ENCODE measurements around the gene SLC44A5. TPM values are rescaled to one million over a fixed set of nuclear protein-coding genes. Genes with fewer than 3 reads are reported as not detected.
"Not testable (repeated sequence)": the region's sequence is repeated elsewhere in the genome, so short reads cannot be mapped to it uniquely, and the experiment has no call there.

SLC44A5 gene
- total and polyA plus RNA-seq, 2 donors: 0.05 to 1.5 TPM

DNA sequence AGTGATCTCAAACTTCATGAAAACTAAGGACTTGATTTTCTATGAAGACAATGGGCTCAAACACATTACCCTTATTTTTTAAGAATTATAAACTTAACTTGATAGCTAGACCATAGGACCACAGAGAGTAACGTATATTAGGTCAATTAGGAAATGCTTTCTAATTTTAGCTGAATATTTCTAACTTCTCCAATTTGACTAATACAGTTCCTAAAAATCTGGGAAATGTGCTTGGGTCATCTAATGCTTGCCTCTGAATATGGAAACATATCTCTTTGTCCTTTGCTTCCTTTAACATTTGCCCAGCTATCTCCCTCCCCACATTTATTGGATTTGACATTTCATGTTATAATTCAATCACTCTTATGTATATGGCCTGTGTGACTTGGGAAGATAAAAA lies 335.3 kb downstream of the SLC44A5 start:
- Histone ChIP-seq H3K4me1 (ENCODE audit: control insufficient read depth in 2 of 2, insufficient read depth in 2 of 2, low read length in 2 of 2) (no peaks in the 10 kb centered on the region), H3K4me3 (ENCODE audit: low read length in 2 of 2) (no peak overlapping the region), H3K27ac (ENCODE audit: low read depth in 1 of 2, low read length in 1 of 2) (no peak overlapping the region), H3K9me3 (ENCODE audit: control insufficient read depth in 2 of 2, insufficient read depth in 1 of 2, low read length in 1 of 2) (no peaks in the 10 kb centered on the region), H3K36me3 (ENCODE audit: control insufficient read depth in 2 of 2, insufficient read depth in 2 of 2, low read length in 1 of 2) (no peaks in the 10 kb centered on the region), H3K27me3 (ENCODE audit: control insufficient read depth in 2 of 2, insufficient read depth in 1 of 2, low read length in 1 of 2) (no peaks in the 10 kb centered on the region)
- WGBS: 21% methylated on average over 1 of the region's 1 CpG
- DNase-seq (ENCODE audit: low read depth in 6 of 9, low spot score in 9 of 9): no peak

DNA sequence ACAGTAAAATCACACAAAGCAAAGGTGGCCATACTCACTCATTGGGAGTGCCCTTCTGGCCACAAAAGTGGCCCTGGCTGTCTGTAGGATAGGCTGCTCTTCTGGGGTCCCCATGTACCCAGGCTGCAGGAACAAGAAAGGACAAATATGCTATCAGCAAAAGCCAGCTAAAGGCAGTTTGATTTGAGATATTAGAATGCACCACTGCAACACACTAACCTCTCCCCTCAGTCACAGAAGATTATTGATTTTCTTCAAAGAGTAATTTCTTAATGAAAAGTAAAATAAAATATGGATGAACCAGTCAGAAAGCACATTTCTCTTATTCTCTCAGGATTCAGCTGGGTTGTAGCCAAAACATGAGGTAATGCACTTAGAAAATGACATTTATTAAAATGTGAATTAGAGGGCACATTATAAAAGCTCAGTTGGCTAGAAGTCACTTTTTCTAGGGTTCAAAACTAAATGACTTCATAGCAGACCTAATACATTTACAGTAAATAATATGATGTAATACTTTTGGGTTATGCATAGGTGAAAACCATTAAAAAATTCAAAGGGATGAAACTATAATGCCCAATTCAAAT lies 335.9 kb downstream of the SLC44A5 start:
- Histone ChIP-seq H3K36me3 (ENCODE audit: control insufficient read depth in 2 of 2, insufficient read depth in 2 of 2, low read length in 1 of 2) (no peaks in the 10 kb centered on the region), H3K4me3 (ENCODE audit: low read length in 2 of 2) (no peak overlapping the region), H3K9me3 (ENCODE audit: control insufficient read depth in 2 of 2, insufficient read depth in 1 of 2, low read length in 1 of 2) (no peaks in the 10 kb centered on the region), H3K27me3 (ENCODE audit: control insufficient read depth in 2 of 2, insufficient read depth in 1 of 2, low read length in 1 of 2) (no peaks in the 10 kb centered on the region), H3K4me1 (ENCODE audit: control insufficient read depth in 2 of 2, insufficient read depth in 2 of 2, low read length in 2 of 2) (no peaks in the 10 kb centered on the region), H3K27ac (ENCODE audit: low read depth in 1 of 2, low read length in 1 of 2) (no peak overlapping the region)
- DNase-seq (ENCODE audit: low read depth in 6 of 9, low spot score in 9 of 9): no peak

DNA sequence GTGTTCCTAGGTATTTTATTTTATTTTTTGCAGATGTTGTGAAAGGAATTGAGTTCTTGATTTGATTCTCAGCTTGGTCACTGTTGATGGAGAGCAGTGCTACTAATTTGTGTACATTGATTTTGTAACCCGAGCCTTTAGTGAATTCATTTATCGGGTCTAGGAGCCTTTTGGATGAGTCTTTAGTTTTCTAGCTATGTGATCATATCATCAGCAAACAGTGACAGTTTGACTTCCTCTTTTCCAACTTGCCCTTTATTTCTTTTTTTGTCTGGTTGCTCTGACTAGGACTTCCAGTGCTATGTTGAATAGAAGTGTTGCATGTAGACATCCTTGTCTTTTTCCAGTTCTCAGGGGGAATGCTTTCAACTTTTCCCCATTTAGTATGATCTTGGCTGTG lies 337.8 kb downstream of the SLC44A5 start:
- Histone ChIP-seq H3K4me3 (ENCODE audit: low read length in 2 of 2) (no peak overlapping the region), H3K9me3 (ENCODE audit: control insufficient read depth in 2 of 2, insufficient read depth in 1 of 2, low read length in 1 of 2) (no peaks in the 10 kb centered on the region), H3K27ac (ENCODE audit: low read depth in 1 of 2, low read length in 1 of 2) (no peak overlapping the region), H3K4me1 (ENCODE audit: control insufficient read depth in 2 of 2, insufficient read depth in 2 of 2, low read length in 2 of 2) (no peaks in the 10 kb centered on the region), H3K36me3 (ENCODE audit: control insufficient read depth in 2 of 2, insufficient read depth in 2 of 2, low read length in 1 of 2) (no peaks in the 10 kb centered on the region), H3K27me3 (ENCODE audit: control insufficient read depth in 2 of 2, insufficient read depth in 1 of 2, low read length in 1 of 2) (no peaks in the 10 kb centered on the region)
- 78% methylated on average over 2 of the region's 2 CpGs for WGBS
- no peak for DNase-seq (ENCODE audit: low read depth in 6 of 9, low spot score in 9 of 9)

DNA sequence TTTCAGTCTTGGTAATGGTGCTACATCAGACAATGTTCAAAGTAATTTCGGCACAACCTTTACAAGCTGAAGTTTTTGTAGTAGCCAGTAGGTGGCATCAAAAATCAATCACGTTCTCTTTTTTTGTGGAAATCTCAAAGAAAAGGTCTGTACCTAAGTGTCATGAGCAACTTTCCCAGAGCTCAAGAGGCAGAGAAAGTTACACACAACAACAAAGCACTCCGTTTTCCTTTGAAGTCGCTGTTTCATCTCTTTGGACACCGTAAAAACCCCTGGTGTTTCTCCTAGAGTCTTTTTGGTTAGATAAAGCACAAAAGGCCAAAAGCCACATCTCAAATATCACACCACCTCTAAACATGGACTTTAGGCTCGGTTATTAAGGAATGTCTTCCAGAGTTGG lies 345.1 kb downstream of the SLC44A5 start:
- WGBS: 16% methylated on average over 6 of the region's 6 CpGs
- DNase-seq (ENCODE audit: low read depth in 6 of 9, low spot score in 9 of 9): peak in 4 of 9 donors; percentile 3 to 24 (median 17)
- Histone ChIP-seq H3K9me3 (ENCODE audit: control insufficient read depth in 2 of 2, insufficient read depth in 1 of 2, low read length in 1 of 2) (no peaks in the 10 kb centered on the region), H3K27ac (ENCODE audit: low read depth in 1 of 2, low read length in 1 of 2) (no peak overlapping the region), H3K36me3 (ENCODE audit: control insufficient read depth in 2 of 2, insufficient read depth in 2 of 2, low read length in 1 of 2) (no peaks in the 10 kb centered on the region), H3K4me3 (ENCODE audit: low read length in 2 of 2) (no peak overlapping the region), H3K27me3 (ENCODE audit: control insufficient read depth in 2 of 2, insufficient read depth in 1 of 2, low read length in 1 of 2) (no peaks in the 10 kb centered on the region), H3K4me1 (ENCODE audit: control insufficient read depth in 2 of 2, insufficient read depth in 2 of 2, low read length in 2 of 2) (no peaks in the 10 kb centered on the region)

DNA sequence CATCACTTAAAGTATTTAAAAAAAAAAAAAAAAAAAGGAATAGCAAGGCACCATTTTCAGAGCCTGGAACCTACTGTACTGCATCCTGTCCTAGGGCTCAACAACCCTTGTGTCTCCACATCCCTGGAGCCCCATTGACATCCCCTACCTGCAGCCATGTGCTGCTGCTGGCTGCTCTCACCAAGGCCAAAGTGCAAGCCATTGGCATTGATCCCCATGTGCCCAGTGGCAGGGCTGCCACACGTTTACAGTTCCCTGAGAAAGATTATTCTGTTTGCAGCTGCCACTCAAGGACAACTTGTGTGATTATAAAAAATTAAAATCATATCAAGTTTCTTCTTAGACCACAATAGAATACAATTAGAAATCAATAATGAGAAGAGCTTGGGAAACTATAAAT lies 346.8 kb downstream of the SLC44A5 start:
- Histone ChIP-seq H3K27ac (ENCODE audit: low read depth in 1 of 2, low read length in 1 of 2) (no peak overlapping the region), H3K4me3 (ENCODE audit: low read length in 2 of 2) (no peak overlapping the region), H3K36me3 (ENCODE audit: control insufficient read depth in 2 of 2, insufficient read depth in 2 of 2, low read length in 1 of 2) (no peaks in the 10 kb centered on the region), H3K9me3 (ENCODE audit: control insufficient read depth in 2 of 2, insufficient read depth in 1 of 2, low read length in 1 of 2) (no peaks in the 10 kb centered on the region), H3K27me3 (ENCODE audit: control insufficient read depth in 2 of 2, insufficient read depth in 1 of 2, low read length in 1 of 2) (no peaks in the 10 kb centered on the region), H3K4me1 (ENCODE audit: control insufficient read depth in 2 of 2, insufficient read depth in 2 of 2, low read length in 2 of 2) (no peaks in the 10 kb centered on the region)
- DNase-seq (ENCODE audit: low read depth in 6 of 9, low spot score in 9 of 9): no peak
- 65% methylated on average over 1 of the region's 1 CpG for WGBS

DNA sequence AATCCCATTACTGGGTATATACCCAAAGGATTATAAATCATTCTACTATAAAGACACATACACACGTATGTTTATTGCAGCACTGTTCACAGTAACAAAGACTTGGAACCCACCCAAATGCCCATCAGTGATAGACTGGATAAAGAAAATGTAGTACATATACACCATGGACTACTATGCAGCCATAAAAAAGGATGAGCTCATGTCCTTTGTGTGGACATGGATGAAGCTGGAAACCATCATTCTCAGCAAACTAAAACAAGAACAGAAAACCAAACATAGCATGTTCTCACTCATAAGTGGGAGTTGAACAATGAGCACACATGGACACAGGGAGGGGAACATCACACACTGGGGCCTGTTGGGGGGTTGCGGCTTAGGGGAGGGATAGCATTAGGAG lies 347.3 kb downstream of the SLC44A5 start:
- DNase-seq (ENCODE audit: low read depth in 6 of 9, low spot score in 9 of 9); H3K27ac ChIP-seq (ENCODE audit: low read depth in 1 of 2, low read length in 1 of 2); H3K27me3 ChIP-seq (ENCODE audit: control insufficient read depth in 2 of 2, insufficient read depth in 1 of 2, low read length in 1 of 2); H3K4me3 ChIP-seq (ENCODE audit: low read length in 2 of 2); H3K9me3 ChIP-seq (ENCODE audit: control insufficient read depth in 2 of 2, insufficient read depth in 1 of 2, low read length in 1 of 2); H3K4me1 ChIP-seq (ENCODE audit: control insufficient read depth in 2 of 2, insufficient read depth in 2 of 2, low read length in 2 of 2); H3K36me3 ChIP-seq (ENCODE audit: control insufficient read depth in 2 of 2, insufficient read depth in 2 of 2, low read length in 1 of 2): not testable (repeated sequence)
- 93% methylated on average over 2 of the region's 2 CpGs for WGBS

DNA sequence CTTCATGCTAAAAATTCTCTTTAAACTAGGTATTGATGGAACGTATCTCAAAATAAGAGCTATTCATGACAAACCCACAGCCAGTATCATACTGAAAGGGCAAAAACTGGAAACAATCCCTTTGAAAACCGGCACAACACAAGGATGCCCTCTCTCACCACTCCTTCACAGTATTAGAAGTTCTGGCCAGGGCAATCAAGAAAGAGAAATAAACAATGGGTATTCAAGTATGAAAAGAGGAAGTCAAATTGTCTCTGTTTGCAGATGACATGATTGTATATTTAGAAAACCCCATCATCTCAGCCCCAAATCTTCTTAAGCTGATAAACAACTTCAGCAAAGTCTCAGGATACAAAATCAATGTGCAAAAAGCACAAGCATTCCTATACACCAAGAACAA lies 349.0 kb downstream of the SLC44A5 start:
- H3K36me3 ChIP-seq (ENCODE audit: control insufficient read depth in 2 of 2, insufficient read depth in 2 of 2, low read length in 1 of 2); H3K27me3 ChIP-seq (ENCODE audit: control insufficient read depth in 2 of 2, insufficient read depth in 1 of 2, low read length in 1 of 2); H3K27ac ChIP-seq (ENCODE audit: low read depth in 1 of 2, low read length in 1 of 2); DNase-seq (ENCODE audit: low read depth in 6 of 9, low spot score in 9 of 9); H3K4me3 ChIP-seq (ENCODE audit: low read length in 2 of 2); H3K9me3 ChIP-seq (ENCODE audit: control insufficient read depth in 2 of 2, insufficient read depth in 1 of 2, low read length in 1 of 2); H3K4me1 ChIP-seq (ENCODE audit: control insufficient read depth in 2 of 2, insufficient read depth in 2 of 2, low read length in 2 of 2): not testable (repeated sequence)
- 81% methylated on average over 2 of the region's 2 CpGs for WGBS

DNA sequence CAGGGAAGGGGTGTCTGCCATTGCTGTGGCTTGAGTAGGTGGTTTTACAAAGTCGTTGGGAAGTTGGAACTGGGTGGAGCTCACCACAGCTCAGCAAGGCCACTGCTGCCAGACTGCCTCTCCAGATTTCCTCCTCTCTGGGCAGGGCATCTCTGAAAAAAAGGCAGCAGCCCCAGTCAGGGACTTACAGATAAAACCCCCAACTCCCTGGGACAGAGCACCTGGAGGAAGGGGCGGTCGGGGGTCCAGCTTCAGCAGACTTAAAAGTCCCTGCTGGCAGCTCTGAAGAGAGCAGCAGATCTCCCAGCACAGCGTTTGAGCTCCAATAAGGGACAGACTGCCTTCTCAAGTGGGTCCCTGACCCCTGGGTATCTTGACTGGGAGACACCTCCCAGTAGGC lies 352.6 kb downstream of the SLC44A5 start:
- Histone ChIP-seq H3K27ac (ENCODE audit: low read depth in 1 of 2, low read length in 1 of 2) (no peak overlapping the region), H3K4me1 (ENCODE audit: control insufficient read depth in 2 of 2, insufficient read depth in 2 of 2, low read length in 2 of 2) (no peaks in the 10 kb centered on the region), H3K4me3 (ENCODE audit: low read length in 2 of 2) (no peak overlapping the region), H3K9me3 (ENCODE audit: control insufficient read depth in 2 of 2, insufficient read depth in 1 of 2, low read length in 1 of 2) (no peaks in the 10 kb centered on the region), H3K27me3 (ENCODE audit: control insufficient read depth in 2 of 2, insufficient read depth in 1 of 2, low read length in 1 of 2) (no peaks in the 10 kb centered on the region), H3K36me3 (ENCODE audit: control insufficient read depth in 2 of 2, insufficient read depth in 2 of 2, low read length in 1 of 2) (no peaks in the 10 kb centered on the region)
- DNase-seq (ENCODE audit: low read depth in 6 of 9, low spot score in 9 of 9): no peak
- WGBS: 83% methylated on average over 4 of the region's 4 CpGs

DNA sequence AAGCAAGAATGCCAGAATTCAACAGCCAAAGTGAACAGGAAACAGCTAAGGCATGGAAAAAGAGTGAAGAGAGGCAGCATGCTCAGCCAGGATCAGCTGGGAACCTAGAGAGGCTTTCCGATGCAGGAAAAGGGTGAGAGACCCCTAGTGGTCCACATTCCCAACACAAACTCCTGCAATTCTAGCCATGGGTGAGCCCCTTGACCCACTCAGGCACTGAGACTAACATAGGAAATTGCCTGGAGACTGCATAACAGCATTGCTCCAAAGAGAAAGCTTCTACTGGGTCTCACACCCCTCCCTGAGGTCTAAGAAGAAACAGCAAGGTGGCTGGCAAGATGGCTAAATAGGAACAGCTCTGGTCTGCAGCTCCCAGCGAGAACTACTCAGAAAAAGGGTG lies 353.5 kb downstream of the SLC44A5 start:
- no peak for DNase-seq (ENCODE audit: low read depth in 6 of 9, low spot score in 9 of 9)
- Histone ChIP-seq H3K36me3 (ENCODE audit: control insufficient read depth in 2 of 2, insufficient read depth in 2 of 2, low read length in 1 of 2) (no peaks in the 10 kb centered on the region), H3K27me3 (ENCODE audit: control insufficient read depth in 2 of 2, insufficient read depth in 1 of 2, low read length in 1 of 2) (no peaks in the 10 kb centered on the region), H3K4me1 (ENCODE audit: control insufficient read depth in 2 of 2, insufficient read depth in 2 of 2, low read length in 2 of 2) (no peaks in the 10 kb centered on the region), H3K9me3 (ENCODE audit: control insufficient read depth in 2 of 2, insufficient read depth in 1 of 2, low read length in 1 of 2) (no peaks in the 10 kb centered on the region), H3K4me3 (ENCODE audit: low read length in 2 of 2) (no peak overlapping the region), H3K27ac (ENCODE audit: low read depth in 1 of 2, low read length in 1 of 2) (no peak overlapping the region)
- 66% methylated on average over 2 of the region's 2 CpGs for WGBS

DNA sequence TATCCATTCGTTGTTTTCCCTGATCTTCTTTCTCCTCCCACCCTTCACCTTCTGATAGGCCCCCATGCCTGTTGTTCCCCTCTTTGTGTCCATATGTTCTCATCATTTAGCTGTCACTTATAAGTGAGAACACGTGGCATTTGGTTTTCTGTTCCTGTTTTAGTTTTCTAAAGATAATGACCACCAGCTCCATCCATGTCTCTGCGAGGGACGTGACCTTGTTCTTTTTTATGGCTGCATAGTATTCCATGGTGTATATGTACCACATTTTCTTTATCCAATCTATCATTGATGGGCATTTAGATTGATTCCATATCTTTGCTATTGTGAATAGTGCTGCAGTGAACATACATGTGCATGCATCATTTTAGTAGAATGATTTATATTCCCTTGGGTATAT lies 360.8 kb downstream of the SLC44A5 start:
- H3K36me3 ChIP-seq (ENCODE audit: control insufficient read depth in 2 of 2, insufficient read depth in 2 of 2, low read length in 1 of 2); H3K4me3 ChIP-seq (ENCODE audit: low read length in 2 of 2); H3K27me3 ChIP-seq (ENCODE audit: control insufficient read depth in 2 of 2, insufficient read depth in 1 of 2, low read length in 1 of 2); H3K27ac ChIP-seq (ENCODE audit: low read depth in 1 of 2, low read length in 1 of 2); DNase-seq (ENCODE audit: low read depth in 6 of 9, low spot score in 9 of 9); H3K4me1 ChIP-seq (ENCODE audit: control insufficient read depth in 2 of 2, insufficient read depth in 2 of 2, low read length in 2 of 2); H3K9me3 ChIP-seq (ENCODE audit: control insufficient read depth in 2 of 2, insufficient read depth in 1 of 2, low read length in 1 of 2): not testable (repeated sequence)
- 84% methylated on average over 4 of the region's 4 CpGs for WGBS

Measured in thymus (tissue), 11 donors.